CD4-positive, alpha-beta memory T cell (primary cell): ENCODE data around the gene SLC5A4. TPM values are rescaled to one million over a fixed set of nuclear protein-coding genes. Genes with fewer than 3 reads are reported as not detected.

Experiments used
- CTCF ChIA-PET: fragments of 350-600 bp; sonication (Branson Sonifier 250); formaldehyde crosslinking; loops from one replicate; lab custom pipeline; 2021; ENCODE audit warnings: inconsistent platforms; ENCODE audit not compliant: partially characterized antibody; lab: Charles Lee
- POLR2A ChIA-PET: fragments of 350-600 bp; sonication (Branson Sonifier 250); formaldehyde crosslinking; loops from one replicate; lab custom pipeline; 2021; ENCODE audit not compliant: partially characterized antibody; lab: Charles Lee
- DNase-seq, 5 donors: peaks; one replicate each; pipeline versions ENCODE4 v3.0.0 to v3.0.0-alpha.2; 2020 to 2022; ENCODE audit warnings: mixed read lengths in 1 of 5
- H3K27ac ChIP-seq: one replicate; pipeline ENCODE4 v1.7.0; 2013; ENCODE audit warnings: low read depth, low read length
- H3K27me3 ChIP-seq: 2 replicates; pipeline ENCODE4 v1.7.0; 2013; ENCODE audit warnings: mild to moderate bottlenecking, low read length, moderate library complexity; ENCODE audit not compliant: insufficient read depth
- H3K36me3 ChIP-seq: 2 replicates; pipeline ENCODE4 v1.7.0; 2013; ENCODE audit warnings: mild to moderate bottlenecking, low read length, moderate library complexity; ENCODE audit not compliant: insufficient read depth
- H3K4me1 ChIP-seq: 2 replicates; pipeline ENCODE4 v1.7.0; 2013; ENCODE audit warnings: mild to moderate bottlenecking, low read length, moderate library complexity; ENCODE audit not compliant: insufficient read depth
- H3K4me3 ChIP-seq, 2 donors: one replicate each; pipeline ENCODE4 v1.7.0; 2013; ENCODE audit warnings: low read length in 2 of 2, mild to moderate bottlenecking in 1 of 2
- H3K9me3 ChIP-seq, 2 donors: one replicate each; pipeline ENCODE4 v1.7.0; 2013; ENCODE audit warnings: low read length in 2 of 2, control low read depth in 1 of 2; ENCODE audit not compliant: control insufficient read depth in 1 of 2
- H3K27ac Mint-ChIP-seq, 7 donors: one replicate each; pipeline ENCODE4 v1.8.0; 2020 to 2021; ENCODE audit warnings: mixed read lengths in 7 of 7, mild to moderate bottlenecking in 6 of 7, inconsistent platforms in 3 of 7, moderate library complexity in 3 of 7
- H3K27me3 Mint-ChIP-seq, 2 donors: one replicate each; pipeline ENCODE4 v1.8.0; 2020 to 2021; ENCODE audit warnings: mixed read lengths in 2 of 2
- H3K36me3 Mint-ChIP-seq, 2 donors: one replicate each; pipeline ENCODE4 v1.8.0; 2020 to 2021; ENCODE audit warnings: mixed read lengths in 2 of 2, inconsistent platforms in 1 of 2, mild to moderate bottlenecking in 1 of 2
- H3K4me1 Mint-ChIP-seq, 4 donors: one replicate each; pipeline ENCODE4 v1.8.0; 2020 to 2021; ENCODE audit warnings: mixed read lengths in 4 of 4, mild to moderate bottlenecking in 1 of 4
- H3K4me3 Mint-ChIP-seq, 8 donors: one replicate each; pipeline ENCODE4 v1.8.0; 2020 to 2021; ENCODE audit warnings: mixed read lengths in 8 of 8, mild to moderate bottlenecking in 7 of 8, moderate library complexity in 6 of 8, inconsistent platforms in 3 of 8
- H3K9me3 Mint-ChIP-seq, 8 donors: one replicate each; pipeline ENCODE4 v1.8.0; 2020 to 2021; ENCODE audit warnings: mixed read lengths in 8 of 8, mild to moderate bottlenecking in 5 of 8, inconsistent platforms in 3 of 8, moderate library complexity in 1 of 8
- intact Hi-C: fragments of 100-400 bp; cut with micrococcal nuclease; formaldehyde crosslinking; loops from one replicate; pipeline ENCODE4 v1.15.1; 2023
- polyA plus RNA-seq, 2 donors: library from polyadenylated mRNA; unstranded; fragments of 300-500 nt; fragmentation: Illumina TruSeq; gene quantifications; one replicate each; pipeline ENCODE4 v1.2.3, GENCODE V29; 2021
- total RNA-seq, 2 experiments: library from RNA; stranded (reverse); gene quantifications; one replicate each; pipeline ENCODE4 v1.2.3, GENCODE V29; 2021

The SLC5A4 gene
- total and polyA plus RNA-seq, 4 experiments from 2014 or later, result not detected

- Mint-ChIP-seq H3K4me3 (no peak overlapping the region), H3K4me1 (no peaks in the 10 kb centered on the region), H3K27me3 (peaks cover 2 to 3% of the 10 kb centered on the region in 2 donors), H3K27ac (no peak overlapping the region), H3K9me3 (no peaks in the 10 kb centered on the region), H3K36me3 (peaks cover 0 to 6% of the 10 kb centered on the region in 2 donors)
- H3K27me3 ChIP-seq, result no peaks in the 10 kb centered on the region
- no peak for DNase-seq
- H3K9me3 ChIP-seq, result no peaks in the 10 kb centered on the region
- no peak overlapping the region for H3K4me3 ChIP-seq
- POLR2A ChIA-PET, result no interaction called here
- intact Hi-C loops, result no loop called here
- H3K36me3 ChIP-seq, result no peaks in the 10 kb centered on the region
- no peak overlapping the region for H3K27ac ChIP-seq
- no peaks in the 10 kb centered on the region for H3K4me1 ChIP-seq
- CTCF ChIA-PET, result interaction anchor here (2.6 kb wide), 1 partner anchor 10 kb away, joined by 10 read pairs; no protein-coding TSS in a partner anchor
These were observed 37.7 kb downstream of the SLC5A4 start for GRCh38 chr22:32217465-32217864.

- CTCF ChIA-PET, result interaction anchor here (2.6 kb wide), 1 partner anchor 9 kb away, joined by 10 read pairs; no protein-coding TSS in a partner anchor
- DNase-seq, result no peak
- no peaks in the 10 kb centered on the region for H3K9me3 Mint-ChIP-seq
- POLR2A ChIA-PET, result no interaction called here
- peaks cover 0 to 10% of the 10 kb centered on the region in 2 donors for H3K36me3 Mint-ChIP-seq
- H3K36me3 ChIP-seq, result no peaks in the 10 kb centered on the region
- intact Hi-C loops, result no loop called here
- H3K27ac Mint-ChIP-seq, result no peak overlapping the region
- H3K4me3 ChIP-seq, result no peak overlapping the region
- H3K27ac ChIP-seq, result no peak overlapping the region
- H3K4me3 Mint-ChIP-seq, result no peak overlapping the region
- H3K27me3 Mint-ChIP-seq, result peaks cover 2 to 3% of the 10 kb centered on the region in 2 donors
- no peaks in the 10 kb centered on the region for H3K4me1 ChIP-seq
- H3K27me3 ChIP-seq, result no peaks in the 10 kb centered on the region
- peaks cover 0 to 1% (median 0%) of the 10 kb centered on the region in 4 donors for H3K4me1 Mint-ChIP-seq
- no peaks in the 10 kb centered on the region for H3K9me3 ChIP-seq
These were observed 38.2 kb downstream of the SLC5A4 start for GRCh38 chr22:32216911-32217310.

GRCh38 chr22:32211011-32211410, 44.1 kb downstream of the SLC5A4 start:
- Mint-ChIP-seq H3K36me3 (peaks cover 0 to 23% of the 10 kb centered on the region in 2 donors), H3K9me3 (no peaks in the 10 kb centered on the region), H3K27me3 (no peaks in the 10 kb centered on the region), H3K4me3 (no peak overlapping the region), H3K4me1 (peaks cover 6 to 15% (median 11%) of the 10 kb centered on the region in 4 donors), H3K27ac (no peak overlapping the region)
- Histone ChIP-seq H3K27ac (no peak overlapping the region), H3K27me3 (no peaks in the 10 kb centered on the region), H3K4me1 (peaks cover 12% of the 10 kb centered on the region), H3K4me3 (no peak overlapping the region), H3K9me3 (no peaks in the 10 kb centered on the region), H3K36me3 (no peaks in the 10 kb centered on the region)
- no peak for DNase-seq
- ChIA-PET CTCF (interaction anchor here (1.8 to 3.2 kb wide), 2 partner anchors 9 to 55 kb away, joined by 7 to 11 read pairs; no protein-coding TSS in a partner anchor), POLR2A (no interaction called here)
- intact Hi-C loops, result no loop called here

- H3K27ac Mint-ChIP-seq, result peak overlapping the region in 1 of 7 donors; percentile 22
- CTCF ChIA-PET, result interaction anchor here (2.4 to 3.2 kb wide), 2 partner anchors 9 to 57 kb away, joined by 10 to 11 read pairs; no protein-coding TSS in a partner anchor
- H3K4me1 Mint-ChIP-seq, result peaks cover 12 to 35% (median 26%) of the 10 kb centered on the region in 4 donors
- peaks cover 0 to 23% of the 10 kb centered on the region in 2 donors for H3K36me3 Mint-ChIP-seq
- no peak for DNase-seq
- H3K27ac ChIP-seq, result no peak overlapping the region
- no peaks in the 10 kb centered on the region for H3K36me3 ChIP-seq
- POLR2A ChIA-PET, result no interaction called here
- peaks cover 21% of the 10 kb centered on the region for H3K4me1 ChIP-seq
- H3K27me3 ChIP-seq, result no peaks in the 10 kb centered on the region
- no peak overlapping the region for H3K4me3 Mint-ChIP-seq
- intact Hi-C loops, result no loop called here
- no peak overlapping the region for H3K4me3 ChIP-seq
- no peaks in the 10 kb centered on the region for H3K9me3 ChIP-seq
- no peaks in the 10 kb centered on the region for H3K9me3 Mint-ChIP-seq
- H3K27me3 Mint-ChIP-seq, result peaks cover 0 to 2% of the 10 kb centered on the region in 2 donors
These were observed 46.5 kb downstream of the SLC5A4 start for GRCh38 chr22:32208681-32209080.

- Mint-ChIP-seq H3K27ac (no peak overlapping the region), H3K4me1 (peaks cover 12 to 42% (median 31%) of the 10 kb centered on the region in 4 donors), H3K36me3 (peaks cover 0 to 23% of the 10 kb centered on the region in 2 donors), H3K27me3 (peaks cover 0 to 2% of the 10 kb centered on the region in 2 donors), H3K9me3 (no peaks in the 10 kb centered on the region), H3K4me3 (no peak overlapping the region)
- ChIA-PET POLR2A (no interaction called here), CTCF (interaction anchor here (1.2 to 2.4 kb wide), 4 partner anchors 10 to 103 kb away, joined by 3 to 10 read pairs (median 4); no protein-coding TSS in a partner anchor)
- H3K4me3 ChIP-seq, result no peak overlapping the region
- intact Hi-C loops, result loop anchor here (1.0 kb wide), 1 partner anchor 105 kb away; no protein-coding TSS in a partner anchor
- H3K9me3 ChIP-seq, result no peaks in the 10 kb centered on the region
- no peak overlapping the region for H3K27ac ChIP-seq
- H3K36me3 ChIP-seq, result no peaks in the 10 kb centered on the region
- no peak for DNase-seq
- peaks cover 27% of the 10 kb centered on the region for H3K4me1 ChIP-seq
- H3K27me3 ChIP-seq, result no peaks in the 10 kb centered on the region
These were observed 47.1 kb downstream of the SLC5A4 start for GRCh38 chr22:32207971-32208480.

GRCh38 chr22:32206774-32207758, 48.1 kb downstream of the SLC5A4 start:
- intact Hi-C loops, result loop anchor here (1.0 kb wide), 1 partner anchor 104 kb away; no protein-coding TSS in a partner anchor
- H3K4me3 Mint-ChIP-seq, result peak overlapping the region; percentile 42 to 76 (median 56)

More at GRCh38 chr22:32206774-32207758, 48.1 kb downstream of the SLC5A4 start:
- H3K4me1 Mint-ChIP-seq, result peaks cover 16 to 50% (median 37%) of the 10 kb centered on the region in 4 donors
- H3K27me3 ChIP-seq, result no peaks in the 10 kb centered on the region
- H3K9me3 ChIP-seq, result no peaks in the 10 kb centered on the region
- peak overlapping the region in 4 of 7 donors; percentile 62 to 79 (median 76) for H3K27ac Mint-ChIP-seq
- peak in 3 of 5 donors; percentile 33 to 42 (median 36) for DNase-seq
- H3K9me3 Mint-ChIP-seq, result peaks cover 0 to 1% (median 0%) of the 10 kb centered on the region in 8 donors
- H3K27me3 Mint-ChIP-seq, result peaks cover 0 to 2% of the 10 kb centered on the region in 2 donors
- H3K36me3 Mint-ChIP-seq, result peaks cover 0 to 18% of the 10 kb centered on the region in 2 donors
- H3K36me3 ChIP-seq, result no peaks in the 10 kb centered on the region
- CTCF ChIA-PET, result interaction anchor here (1.0 to 2.4 kb wide), 5 partner anchors 11 to 103 kb away, joined by 3 to 10 read pairs (median 4); no protein-coding TSS in a partner anchor
- H3K4me1 ChIP-seq, result peaks cover 37% of the 10 kb centered on the region
- POLR2A ChIA-PET, result no interaction called here
- no peak overlapping the region for H3K4me3 ChIP-seq
- no peak overlapping the region for H3K27ac ChIP-seq
